ENCODE data around the gene MYO7A. TPM values are rescaled to one million over a fixed set of nuclear protein-coding genes. Genes with fewer than 3 reads are reported as not detected.

Gene MYO7A
- total and polyA plus RNA-seq, 2 of the 8 experiments (the other 6 are each of a cell fraction or from before 2014, with no cell fraction given) = 1.5 to 1.9 TPM

- TF ChIP-seq, protein P1, sequence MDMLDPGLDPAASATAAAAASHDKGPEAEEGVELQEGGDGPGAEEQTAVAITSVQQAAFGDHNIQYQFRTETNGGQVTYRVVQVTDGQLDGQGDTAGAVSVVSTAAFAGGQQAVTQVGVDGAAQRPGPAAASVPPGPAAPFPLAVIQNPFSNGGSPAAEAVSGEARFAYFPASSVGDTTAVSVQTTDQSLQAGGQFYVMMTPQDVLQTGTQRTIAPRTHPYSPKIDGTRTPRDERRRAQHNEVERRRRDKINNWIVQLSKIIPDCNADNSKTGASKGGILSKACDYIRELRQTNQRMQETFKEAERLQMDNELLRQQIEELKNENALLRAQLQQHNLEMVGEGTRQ (IDR thresholded peaks at IDR 0.05; ENCODE audit: low read length) = no peak
- TF ChIP-seq SP2 (IDR thresholded peaks at IDR 0.05; ENCODE audit: low read length) (no peak), EZH2 (IDR thresholded peaks at IDR 0.05; ENCODE audit: low read depth, low read length, severe bottlenecking) (no peak), CREB1 (IDR thresholded peaks at IDR 0.05) (no peak), BCL11A (IDR thresholded peaks at IDR 0.05; ENCODE audit: low read depth in 2 of 2, low read length in 2 of 2) (no peak), TAF7 (optimal IDR thresholded peaks at IDR 0.05; ENCODE audit: borderline replicate concordance, low read depth, low read length) (no peak), RNF2 (IDR thresholded peaks at IDR 0.05; ENCODE audit: borderline replicate concordance, low read depth, low read length, missing control alignments, poor library complexity, severe bottlenecking) (no peak), CHD7 (IDR thresholded peaks at IDR 0.05; ENCODE audit: insufficient replicate concordance, low read length) (no peak), MAFK (IDR thresholded peaks at IDR 0.05; ENCODE audit: low read depth, low read length) (no peak)
These were observed 1.2 kb downstream of the MYO7A start (continued) for GRCh38 chr11:77129069-77129841.
